ENCODE data around the gene EGLN3. TPM values are rescaled to one million over a fixed set of nuclear protein-coding genes. Genes with fewer than 3 reads are reported as not detected.

Gene EGLN3
- total and polyA plus RNA-seq, 10 of the 15 experiments (the other 5 are each of a cell fraction or from before 2014, with no cell fraction given) = 0.42 to 8.1 (median 2.0) TPM

GRCh38 chr14:33906968-33907367, 43.9 kb downstream of the EGLN3 start:
- Histone ChIP-seq H3K79me2 (ENCODE audit: control insufficient read depth, insufficient read depth, low read length) (no peaks in the 10 kb centered on the region), H2AFZ (ENCODE audit: control insufficient read depth, low read depth, low read length) (no peak overlapping the region), H3K9ac (ENCODE audit: control insufficient read depth, insufficient read depth, low read length) (no peak overlapping the region), H3K36me3 (ENCODE audit: control insufficient read depth in 2 of 2, insufficient read depth in 2 of 2, low read length in 1 of 2) (no peaks in the 10 kb centered on the region), H3K27me3 (replicated peaks in 1 of 2; ENCODE audit: control insufficient read depth in 2 of 2, insufficient read depth in 2 of 2, low read length in 1 of 2) (no peaks in the 10 kb centered on the region), H3K27ac (ENCODE audit: control insufficient read depth, insufficient read depth) (no peak overlapping the region), H3K4me1 (ENCODE audit: control insufficient read depth, insufficient read depth, low read length) (no peaks in the 10 kb centered on the region), H3K4me3 (no peak overlapping the region), H3K9me3 (replicated peaks; ENCODE audit: control insufficient read depth, insufficient read depth, low read length) (no peaks in the 10 kb centered on the region; the same call in 2 of the 3 replicates), H3K4me2 (ENCODE audit: control insufficient read depth, insufficient read depth) (no peak overlapping the region), H4K20me1 (ENCODE audit: control insufficient read depth, insufficient read depth) (no peaks in the 10 kb centered on the region)
- WGBS (ENCODE audit: insufficient coverage, insufficient replicate concordance, low lambda C conversion rate, missing lambda C conversion rate) = 38% methylated on average over 2 of the region's 2 CpGs
- SMC1A ChIA-PET (ENCODE audit: uncharacterized antibody, unreplicated experiment) = interaction anchor here (0.7 to 4.8 kb wide), 7 partner anchors 10 to 274 kb away, joined by 3 to 24 read pairs (median 5); no protein-coding TSS in a partner anchor
- no peak for TF ChIP-seq FOXM1 (IDR thresholded peaks at IDR 0.05; ENCODE audit: low read depth, low read length)
- intact Hi-C loops (cut with micrococcal nuclease; ENCODE audit: unreplicated experiment) (no loop called here), in situ Hi-C loops (cut with MboI) (no loop called here)
- BruUV-seq (replicated peaks) = no TSS peak
- CTCF ChIA-PET = interaction anchor here (0.5 to 3.6 kb wide), 3 partner anchors 43 to 192 kb away, joined by 3 to 20 read pairs (median 4); no protein-coding TSS in a partner anchor
- no peak for ATAC-seq
- RAD21 ChIA-PET (ENCODE audit: unreplicated experiment) = no interaction called here
- no peak for DNase-seq (ENCODE audit: low read depth, low spot score)
- FAIRE-seq = no peak
- POLR2A ChIA-PET = interaction anchor here (1.0 kb wide), 1 partner anchor 35 kb away, joined by 3 read pairs; no protein-coding TSS in a partner anchor

- 58% methylated on average over 5 of the region's 5 CpGs for WGBS (ENCODE audit: insufficient coverage, insufficient replicate concordance, low lambda C conversion rate, missing lambda C conversion rate)
- SMC1A ChIA-PET (ENCODE audit: uncharacterized antibody, unreplicated experiment) = interaction anchor here (0.6 to 1.0 kb wide), 2 partner anchors 83 to 194 kb away, joined by 3 read pairs; no protein-coding TSS in a partner anchor
- Histone ChIP-seq H3K36me3 (ENCODE audit: control insufficient read depth in 2 of 2, insufficient read depth in 2 of 2, low read length in 1 of 2) (no peaks in the 10 kb centered on the region), H2AFZ (ENCODE audit: control insufficient read depth, low read depth, low read length) (no peak overlapping the region), H3K9me3 (replicated peaks; ENCODE audit: control insufficient read depth, insufficient read depth, low read length) (no peaks in the 10 kb centered on the region; the same call in 2 of the 3 replicates), H3K9ac (ENCODE audit: control insufficient read depth, insufficient read depth, low read length) (no peak overlapping the region), H3K79me2 (ENCODE audit: control insufficient read depth, insufficient read depth, low read length) (no peaks in the 10 kb centered on the region), H3K4me2 (ENCODE audit: control insufficient read depth, insufficient read depth) (no peak overlapping the region), H3K27me3 (replicated peaks in 1 of 2; ENCODE audit: control insufficient read depth in 2 of 2, insufficient read depth in 2 of 2, low read length in 1 of 2) (no peaks in the 10 kb centered on the region), H4K20me1 (ENCODE audit: control insufficient read depth, insufficient read depth) (no peaks in the 10 kb centered on the region), H3K4me1 (ENCODE audit: control insufficient read depth, insufficient read depth, low read length) (no peaks in the 10 kb centered on the region), H3K27ac (ENCODE audit: control insufficient read depth, insufficient read depth) (no peak overlapping the region), H3K4me3 (no peak overlapping the region)
- intact Hi-C loops (cut with micrococcal nuclease; ENCODE audit: unreplicated experiment) (no loop called here), in situ Hi-C loops (cut with MboI) (no loop called here)
- CTCF ChIA-PET = interaction anchor here (0.9 kb wide), 1 partner anchor 194 kb away, joined by 3 read pairs; no protein-coding TSS in a partner anchor
- RAD21 ChIA-PET (ENCODE audit: unreplicated experiment) = interaction anchor here (0.5 kb wide), 1 partner anchor 215 kb away, joined by 5 read pairs; no protein-coding TSS in a partner anchor
- ATAC-seq (no peak), DNase-seq (ENCODE audit: low read depth, low spot score) (no peak), FAIRE-seq (no peak)
- POLR2A ChIA-PET = interaction anchor here (0.6 kb wide), 1 partner anchor 10 kb away, joined by 3 read pairs; no protein-coding TSS in a partner anchor
- BruUV-seq (replicated peaks) = no TSS peak
- TF ChIP-seq RFX5 (IDR thresholded peaks at IDR 0.05; ENCODE audit: low read depth, low read length) = no peak
- no peak for TF ChIP-seq ZNF274 (IDR thresholded peaks at IDR 0.05; ENCODE audit: insufficient read depth, insufficient read length)
- TF ChIP-seq, protein P1, sequence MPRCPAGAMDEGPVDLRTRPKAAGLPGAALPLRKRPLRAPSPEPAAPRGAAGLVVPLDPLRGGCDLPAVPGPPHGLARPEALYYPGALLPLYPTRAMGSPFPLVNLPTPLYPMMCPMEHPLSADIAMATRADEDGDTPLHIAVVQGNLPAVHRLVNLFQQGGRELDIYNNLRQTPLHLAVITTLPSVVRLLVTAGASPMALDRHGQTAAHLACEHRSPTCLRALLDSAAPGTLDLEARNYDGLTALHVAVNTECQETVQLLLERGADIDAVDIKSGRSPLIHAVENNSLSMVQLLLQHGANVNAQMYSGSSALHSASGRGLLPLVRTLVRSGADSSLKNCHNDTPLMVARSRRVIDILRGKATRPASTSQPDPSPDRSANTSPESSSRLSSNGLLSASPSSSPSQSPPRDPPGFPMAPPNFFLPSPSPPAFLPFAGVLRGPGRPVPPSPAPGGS (IDR thresholded peaks at IDR 0.05; ENCODE audit: borderline replicate concordance, insufficient read depth, low read depth, low read length, poor library complexity, severe bottlenecking) = no peak
- no peak for TF ChIP-seq FOXM1 (IDR thresholded peaks at IDR 0.05; ENCODE audit: low read depth, low read length)
- TF ChIP-seq SPI1 (IDR thresholded peaks at IDR 0.05; ENCODE audit: borderline replicate concordance, insufficient read depth, low read depth, low read length) = no peak
- TF ChIP-seq RELB (IDR thresholded peaks at IDR 0.05; ENCODE audit: low read depth) = no peak
- TF ChIP-seq JUND (IDR thresholded peaks at IDR 0.05; ENCODE audit: low read depth, low read length) = no peak
- no peak for TF ChIP-seq PAX5 (IDR thresholded peaks at IDR 0.05; ENCODE audit: borderline replicate concordance, low read depth, low read length)
- TF ChIP-seq, protein P2, sequence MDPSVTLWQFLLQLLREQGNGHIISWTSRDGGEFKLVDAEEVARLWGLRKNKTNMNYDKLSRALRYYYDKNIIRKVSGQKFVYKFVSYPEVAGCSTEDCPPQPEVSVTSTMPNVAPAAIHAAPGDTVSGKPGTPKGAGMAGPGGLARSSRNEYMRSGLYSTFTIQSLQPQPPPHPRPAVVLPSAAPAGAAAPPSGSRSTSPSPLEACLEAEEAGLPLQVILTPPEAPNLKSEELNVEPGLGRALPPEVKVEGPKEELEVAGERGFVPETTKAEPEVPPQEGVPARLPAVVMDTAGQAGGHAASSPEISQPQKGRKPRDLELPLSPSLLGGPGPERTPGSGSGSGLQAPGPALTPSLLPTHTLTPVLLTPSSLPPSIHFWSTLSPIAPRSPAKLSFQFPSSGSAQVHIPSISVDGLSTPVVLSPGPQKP (IDR thresholded peaks at IDR 0.05; ENCODE audit: low read depth, low read length) = no peak
These were observed 46.3 kb downstream of the EGLN3 start for GRCh38 chr14:33904609-33905008.

All from GM12878 (cell line).